HepG2 (cell line): Measurements from ENCODE around the gene MIPEP. TPM values are rescaled to one million over a fixed set of nuclear protein-coding genes. Genes with fewer than 3 reads are reported as not detected.

ENCODE experiments used
- AGO2 ChIP-seq: fragments of 200-400 bp; formaldehyde crosslinking; optimal IDR thresholded peaks from 2 replicates; pipeline ENCODE3; 2017; ENCODE audit warnings: mild to moderate bottlenecking, low read depth, low read length, moderate library complexity
- CHD2 ChIP-seq: IDR thresholded peaks from 2 replicates; pipeline ENCODE4 v1.6.1; 2011; ENCODE audit warnings: low read depth, low read length, improper control_type of control experiment
- GPN1 ChIP-seq: sonication (generic); formaldehyde crosslinking; IDR thresholded peaks from 2 replicates; pipeline ENCODE4 v1.5.1; 2020; ENCODE audit warnings: missing genetic modification reagents, borderline replicate concordance
- HCFC1 ChIP-seq: fragments of 150-350 bp; IDR thresholded peaks from 2 replicates; pipeline ENCODE4 v1.6.1; 2014; ENCODE audit warnings: low read depth, low read length
- HNF1B ChIP-seq: sonication (generic); formaldehyde crosslinking; IDR thresholded peaks from 2 replicates; pipeline ENCODE4 v1.5.1; 2020; ENCODE audit warnings: mild to moderate bottlenecking, moderate library complexity, missing genetic modification reagents
- KMT2B ChIP-seq: IDR thresholded peaks from 2 replicates; pipeline ENCODE4 v1.6.1; 2016; ENCODE audit warnings: missing genetic modification reagents, missing compliant biosample characterization
- PHF8 ChIP-seq: sonication (generic); formaldehyde crosslinking; IDR thresholded peaks from 2 replicates; pipeline ENCODE4 v1.5.0; 2020; ENCODE audit warnings: missing genetic modification reagents
- ZFP91 ChIP-seq: sonication (generic); formaldehyde crosslinking; IDR thresholded peaks from 2 replicates; pipeline ENCODE4 v1.9.0; 2022; ENCODE audit warnings: missing genetic modification reagents, mild to moderate bottlenecking, borderline replicate concordance
- ZNF232 ChIP-seq: sonication (generic); formaldehyde crosslinking; IDR thresholded peaks from 2 replicates; pipeline ENCODE4 v1.4.0; 2020; ENCODE audit warnings: missing genetic modification reagents, borderline replicate concordance
- polyA plus RNA-seq, 8 experiments: library from polyadenylated mRNA; depleted of rRNA in 3 of 8; stranded (reverse) in 7 of 8; unstranded in 1 of 8; fragments of >200 nt; fragmentation: Illumina TruSeq in 4 of 8; extraction: Trizol in 4 of 8; gene quantifications; 2 replicates each; pipeline versions ENCODE4 v1.2.1 to v1.2.3, GENCODE V29; 2011 to 2016; ENCODE audit warnings: low read depth in 4 of 8, missing spikeins in 1 of 8, mixed read lengths in 1 of 8; ENCODE audit not compliant: insufficient read depth in 1 of 8
- total RNA-seq, 5 experiments: library from RNA; depleted of rRNA; stranded (reverse); fragments of >200 nt; fragmentation: Illumina TruSeq; extraction: Trizol; gene quantifications; 2 replicates each; pipeline ENCODE4 v1.2.3, GENCODE V29; 2016; ENCODE audit warnings: low read depth in 1 of 5
- TF ChIP-seq, protein P1 (sequence below): fragments of 450-650 bp; IDR thresholded peaks from 2 replicates; pipeline ENCODE4 v1.6.1; 2017; ENCODE audit warnings: mild to moderate bottlenecking
- TF ChIP-seq, protein P2 (sequence below): sonication (generic); formaldehyde crosslinking; IDR thresholded peaks from 2 replicates; pipeline ENCODE4 v1.9.0; 2022; ENCODE audit warnings: low read depth, missing genetic modification reagents

Gene MIPEP
- total and polyA plus RNA-seq, 2 of the 13 experiments (the other 11 are each of a cell fraction or from before 2014, with no cell fraction given): 9.3 to 24.1 TPM

GRCh38 chr13:23934520-23934919 lies 45.3 kb upstream of the MIPEP start (continued):
- no peak for TF ChIP-seq PHF8 (CRISPR knock-in tag)
- TF ChIP-seq AGO2: no peak
- no peak for TF ChIP-seq HCFC1
- TF ChIP-seq ZNF232: no peak
- no peak for TF ChIP-seq CHD2
- TF ChIP-seq GPN1: no peak
- TF ChIP-seq, protein P1, sequence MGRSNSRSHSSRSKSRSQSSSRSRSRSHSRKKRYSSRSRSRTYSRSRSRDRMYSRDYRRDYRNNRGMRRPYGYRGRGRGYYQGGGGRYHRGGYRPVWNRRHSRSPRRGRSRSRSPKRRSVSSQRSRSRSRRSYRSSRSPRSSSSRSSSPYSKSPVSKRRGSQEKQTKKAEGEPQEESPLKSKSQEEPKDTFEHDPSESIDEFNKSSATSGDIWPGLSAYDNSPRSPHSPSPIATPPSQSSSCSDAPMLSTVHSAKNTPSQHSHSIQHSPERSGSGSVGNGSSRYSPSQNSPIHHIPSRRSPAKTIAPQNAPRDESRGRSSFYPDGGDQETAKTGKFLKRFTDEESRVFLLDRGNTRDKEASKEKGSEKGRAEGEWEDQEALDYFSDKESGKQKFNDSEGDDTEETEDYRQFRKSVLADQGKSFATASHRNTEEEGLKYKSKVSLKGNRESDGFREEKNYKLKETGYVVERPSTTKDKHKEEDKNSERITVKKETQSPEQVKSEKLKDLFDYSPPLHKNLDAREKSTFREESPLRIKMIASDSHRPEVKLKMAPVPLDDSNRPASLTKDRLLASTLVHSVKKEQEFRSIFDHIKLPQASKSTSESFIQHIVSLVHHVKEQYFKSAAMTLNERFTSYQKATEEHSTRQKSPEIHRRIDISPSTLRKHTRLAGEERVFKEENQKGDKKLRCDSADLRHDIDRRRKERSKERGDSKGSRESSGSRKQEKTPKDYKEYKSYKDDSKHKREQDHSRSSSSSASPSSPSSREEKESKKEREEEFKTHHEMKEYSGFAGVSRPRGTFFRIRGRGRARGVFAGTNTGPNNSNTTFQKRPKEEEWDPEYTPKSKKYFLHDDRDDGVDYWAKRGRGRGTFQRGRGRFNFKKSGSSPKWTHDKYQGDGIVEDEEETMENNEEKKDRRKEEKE: no peak
- TF ChIP-seq HNF1B: no peak
- TF ChIP-seq ZFP91 (CRISPR knock-in tag): no peak
- TF ChIP-seq KMT2B: no peak
- TF ChIP-seq, protein P2, sequence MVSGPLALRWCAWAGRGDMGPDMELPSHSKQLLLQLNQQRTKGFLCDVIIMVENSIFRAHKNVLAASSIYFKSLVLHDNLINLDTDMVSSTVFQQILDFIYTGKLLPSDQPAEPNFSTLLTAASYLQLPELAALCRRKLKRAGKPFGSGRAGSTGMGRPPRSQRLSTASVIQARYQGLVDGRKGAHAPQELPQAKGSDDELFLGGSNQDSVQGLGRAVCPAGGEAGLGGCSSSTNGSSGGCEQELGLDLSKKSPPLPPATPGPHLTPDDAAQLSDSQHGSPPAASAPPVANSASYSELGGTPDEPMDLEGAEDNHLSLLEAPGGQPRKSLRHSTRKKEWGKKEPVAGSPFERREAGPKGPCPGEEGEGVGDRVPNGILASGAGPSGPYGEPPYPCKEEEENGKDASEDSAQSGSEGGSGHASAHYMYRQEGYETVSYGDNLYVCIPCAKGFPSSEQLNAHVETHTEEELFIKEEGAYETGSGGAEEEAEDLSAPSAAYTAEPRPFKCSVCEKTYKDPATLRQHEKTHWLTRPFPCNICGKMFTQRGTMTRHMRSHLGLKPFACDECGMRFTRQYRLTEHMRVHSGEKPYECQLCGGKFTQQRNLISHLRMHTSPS (CRISPR knock-in tag): no peak
- TF ChIP-seq, all 625 proteins: peak for 0
